AG08395 (cell line): ENCODE results near the gene NELFB.

Source experiments
- DNase-seq: peaks from one replicate; pipeline ENCODE4 v3.0.0; 2012; ENCODE audit warnings: mixed read lengths, low spot score

Gene NELFB

DNA sequence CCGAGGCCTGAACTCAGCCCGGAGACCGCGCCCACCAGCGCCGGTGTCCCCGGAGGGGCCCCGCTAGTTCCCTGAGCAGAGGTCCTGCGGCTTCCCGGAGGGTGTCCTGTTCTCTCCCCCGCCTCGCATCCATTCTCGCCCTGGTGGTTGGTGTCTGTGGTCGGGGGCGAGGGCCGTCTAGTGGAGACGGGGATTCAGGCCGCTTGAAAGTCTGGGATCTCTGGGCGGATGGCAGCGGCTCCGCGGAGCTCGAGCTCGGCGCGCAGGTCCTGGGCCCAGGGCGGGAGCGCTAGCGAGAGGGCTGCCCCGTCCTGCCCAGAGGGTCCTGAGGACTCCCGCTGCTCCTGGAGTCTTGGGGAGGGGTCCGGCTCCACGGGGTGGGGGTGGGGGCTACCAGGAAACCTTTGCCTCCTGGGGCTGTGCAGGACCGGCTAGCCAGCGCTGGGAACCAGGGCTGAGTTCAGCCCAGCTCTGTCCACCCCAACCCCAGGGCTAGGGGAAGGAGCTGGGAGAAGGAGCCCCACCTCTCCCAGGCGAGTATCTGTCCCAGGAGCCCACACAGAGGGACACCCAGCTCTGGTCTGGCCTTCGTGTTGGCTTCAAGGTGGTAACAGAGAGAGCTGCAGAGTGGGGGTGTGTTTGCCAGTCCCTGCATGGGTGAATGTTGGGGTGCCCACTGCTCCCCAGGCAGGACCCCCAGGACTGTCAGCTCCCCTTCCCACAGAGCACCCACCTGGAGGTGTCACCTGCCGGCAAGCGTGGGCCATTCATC is 26.4 kb downstream of the NELFB start:
- DNase-seq = no peak

DNA sequence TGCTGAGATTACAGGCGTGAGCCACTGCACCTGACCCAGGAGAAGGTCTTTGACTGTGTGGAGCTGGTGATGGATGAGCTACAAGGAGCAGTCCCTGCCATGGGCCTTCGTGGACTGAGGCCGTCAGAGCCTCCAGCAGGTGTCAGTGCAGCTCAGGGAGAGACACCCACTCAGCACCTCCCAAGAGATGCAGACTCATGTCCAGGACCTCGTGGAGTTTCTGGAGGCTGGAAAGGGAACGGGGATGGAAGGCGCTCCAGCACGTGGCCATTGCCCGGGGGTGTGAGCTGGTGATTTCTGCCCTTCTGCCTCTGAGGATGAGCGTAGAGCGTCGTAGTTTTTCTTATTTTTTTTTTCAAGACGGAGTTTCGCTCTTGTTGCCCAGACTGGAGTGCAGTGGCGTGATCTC is 31.9 kb downstream of the NELFB start:
- peak; percentile 82 for DNase-seq

DNA sequence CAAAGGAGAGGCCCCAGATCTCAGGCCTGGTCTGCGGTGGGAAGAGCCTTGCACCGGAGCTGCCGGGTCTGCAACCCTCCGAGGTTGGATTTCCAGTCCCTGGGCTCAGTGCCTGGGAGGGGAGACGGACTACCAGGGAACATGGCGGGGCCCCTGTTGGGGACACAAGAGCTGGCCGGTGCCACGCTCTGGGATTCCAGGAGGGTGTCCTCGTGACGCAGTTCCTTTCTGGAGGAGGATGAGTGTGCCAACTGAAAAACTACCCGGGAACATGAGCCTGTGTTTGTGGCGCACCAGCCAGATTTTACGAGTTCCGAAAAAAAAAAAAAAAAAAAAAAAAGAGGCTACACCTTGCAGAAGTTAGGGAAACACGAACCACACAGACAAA is 38.0 kb downstream of the NELFB start:
- DNase-seq = no peak

DNA sequence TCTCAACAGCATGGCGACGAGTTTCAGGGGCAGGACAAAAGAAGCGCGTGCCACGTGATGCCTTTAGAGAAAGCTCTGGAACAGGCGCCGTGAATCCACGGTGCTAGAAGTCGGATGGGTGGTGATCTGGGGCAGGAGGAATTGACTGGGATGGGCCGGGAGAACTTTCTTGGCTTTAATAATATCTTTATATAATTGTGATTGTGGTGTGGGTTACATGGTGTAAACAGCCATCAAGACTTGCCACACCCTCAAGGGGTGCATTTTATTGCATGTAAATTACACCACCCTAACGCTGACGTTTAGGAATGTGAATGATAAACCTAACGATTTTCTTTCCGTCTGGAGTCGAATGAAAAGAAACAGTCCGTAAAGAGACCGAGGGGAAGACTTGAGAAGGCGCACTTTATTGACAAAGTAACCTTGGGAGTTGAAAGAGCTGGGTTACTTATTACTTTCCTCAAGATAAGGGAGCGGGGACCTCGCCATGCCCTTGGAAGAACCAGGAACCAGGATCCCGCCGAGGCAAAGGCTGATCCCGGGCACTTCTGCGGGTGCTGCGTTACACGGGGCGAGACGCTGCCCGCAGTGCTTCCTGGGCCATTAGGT is 38.5 kb downstream of the NELFB start:
- DNase-seq = no peak

DNA sequence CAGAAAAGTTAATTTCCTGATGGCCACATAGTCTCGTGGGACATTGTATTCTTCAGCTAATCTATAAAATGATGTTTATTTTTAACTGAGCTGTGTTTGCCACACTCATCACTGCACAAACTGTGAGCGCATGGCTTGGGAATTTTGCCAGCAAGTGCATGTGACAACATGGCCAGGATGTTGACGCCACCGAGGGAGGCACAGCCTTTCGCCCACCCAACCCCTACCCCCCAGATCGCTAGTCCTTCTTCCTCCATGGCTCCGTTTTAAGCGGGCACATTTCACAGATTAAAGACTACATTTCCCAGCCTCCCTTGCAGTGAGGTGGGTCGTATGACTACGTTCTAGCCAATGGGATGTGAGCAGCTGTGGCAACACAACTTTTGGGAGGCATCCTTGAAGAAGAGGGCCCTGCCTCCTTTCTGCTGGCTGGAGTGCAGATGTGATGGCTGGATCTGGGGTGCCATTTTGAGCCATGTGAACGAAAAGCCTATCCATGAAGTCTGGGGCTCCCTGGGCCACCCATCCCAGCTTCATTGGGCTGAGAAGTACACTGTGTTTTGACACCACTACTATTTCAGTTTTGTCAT is 39.1 kb downstream of the NELFB start:
- no peak for DNase-seq

DNA sequence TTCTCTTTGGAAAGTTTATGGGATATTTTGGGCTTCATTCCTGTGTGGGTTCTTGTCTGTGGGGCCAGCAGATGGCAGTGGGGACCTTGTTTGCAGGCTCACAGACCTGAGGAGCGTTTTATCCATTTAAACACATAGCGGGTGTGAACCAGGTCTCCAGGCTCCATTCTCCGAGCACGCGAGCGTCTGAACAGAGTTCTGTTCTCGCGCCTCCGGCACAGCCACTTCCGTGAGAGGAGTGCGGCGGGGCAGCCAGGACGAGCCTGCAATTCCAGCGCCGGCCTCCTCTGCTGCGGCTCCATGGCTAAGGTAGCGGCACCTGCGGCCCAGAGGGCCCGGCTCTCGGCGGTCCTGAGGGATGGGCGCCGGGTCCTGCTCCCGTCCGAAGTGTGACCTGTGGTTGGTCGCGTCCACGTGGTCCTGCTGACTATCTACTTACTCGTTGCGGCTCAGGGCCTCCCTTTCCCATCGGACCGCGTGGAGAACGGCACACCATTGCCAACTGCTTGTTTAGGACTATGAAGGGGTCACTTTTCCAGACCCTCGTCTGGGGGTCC is 39.6 kb downstream of the NELFB start:
- peak; percentile 60 for DNase-seq

DNA sequence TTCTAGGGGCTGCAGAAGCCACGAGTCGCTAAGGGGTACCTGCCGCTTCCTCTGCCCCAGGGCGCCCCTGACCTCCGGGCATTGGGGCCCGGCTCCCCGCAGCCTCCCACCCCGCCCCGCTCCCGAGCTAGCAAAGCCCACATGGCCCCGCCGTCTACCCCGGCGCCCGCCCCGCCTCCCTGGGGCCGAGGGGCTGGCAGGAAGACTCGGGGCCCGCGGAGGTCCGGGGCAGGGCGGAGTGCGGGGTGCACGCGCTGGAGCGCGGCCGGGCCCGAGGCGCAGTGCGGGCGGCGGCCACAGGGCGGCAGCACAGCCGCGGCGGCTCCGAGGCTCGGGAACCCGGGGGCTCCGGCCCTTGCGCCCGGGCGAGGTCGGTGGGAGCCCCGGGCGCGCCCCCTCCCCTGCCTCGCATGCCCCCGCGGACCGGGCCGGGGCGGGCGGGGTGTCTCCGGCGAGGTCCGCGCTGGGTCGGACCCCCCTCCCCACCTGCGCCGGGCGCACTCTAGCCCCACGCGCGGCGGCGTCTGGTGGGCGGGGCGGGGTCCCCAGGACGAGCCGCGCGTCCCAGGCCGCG is 40.2 kb downstream of the NELFB start:
- peak; percentile 78 for DNase-seq

DNA sequence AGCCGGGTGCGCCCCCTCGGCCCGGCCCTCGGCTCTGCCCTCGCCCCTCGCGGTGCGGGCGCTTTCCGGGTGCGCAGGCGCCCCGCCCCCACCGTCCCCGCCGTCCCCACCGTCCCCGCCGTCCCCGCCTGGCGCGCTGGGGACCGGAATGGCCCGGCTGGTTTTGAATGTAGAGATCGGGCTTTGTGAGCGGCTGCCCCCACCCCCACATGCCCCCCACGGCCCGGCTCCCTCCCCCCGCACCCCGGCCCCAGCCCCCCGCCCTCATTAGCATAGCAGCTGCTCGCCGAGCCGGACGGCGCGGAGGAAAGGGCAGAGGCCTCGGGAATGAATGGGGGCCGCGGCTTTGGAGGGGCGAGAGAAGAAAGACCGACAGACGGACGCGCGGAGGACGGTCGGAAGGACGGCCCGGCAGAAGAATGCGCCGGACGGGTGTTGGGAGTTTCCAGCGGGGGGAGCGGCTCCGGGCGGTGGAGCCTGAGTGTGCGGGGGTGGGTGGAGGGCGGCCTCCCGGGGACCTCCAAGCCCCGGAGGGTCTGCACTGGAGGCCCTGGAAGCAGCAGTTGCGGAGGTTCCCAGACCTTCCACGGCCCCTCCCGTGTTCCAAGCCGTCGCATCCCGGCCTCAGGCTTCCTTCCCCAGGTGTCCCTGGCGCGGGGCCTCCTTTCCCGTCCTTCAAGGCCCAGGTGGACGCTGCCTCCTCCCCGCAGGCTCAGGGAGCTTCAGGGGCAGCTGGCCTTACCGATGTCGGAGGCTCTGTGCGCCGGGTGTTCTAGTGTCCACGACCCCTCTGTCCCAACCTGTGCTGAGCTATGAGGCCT is 40.9 kb downstream of the NELFB start:
- DNase-seq = no peak

DNA sequence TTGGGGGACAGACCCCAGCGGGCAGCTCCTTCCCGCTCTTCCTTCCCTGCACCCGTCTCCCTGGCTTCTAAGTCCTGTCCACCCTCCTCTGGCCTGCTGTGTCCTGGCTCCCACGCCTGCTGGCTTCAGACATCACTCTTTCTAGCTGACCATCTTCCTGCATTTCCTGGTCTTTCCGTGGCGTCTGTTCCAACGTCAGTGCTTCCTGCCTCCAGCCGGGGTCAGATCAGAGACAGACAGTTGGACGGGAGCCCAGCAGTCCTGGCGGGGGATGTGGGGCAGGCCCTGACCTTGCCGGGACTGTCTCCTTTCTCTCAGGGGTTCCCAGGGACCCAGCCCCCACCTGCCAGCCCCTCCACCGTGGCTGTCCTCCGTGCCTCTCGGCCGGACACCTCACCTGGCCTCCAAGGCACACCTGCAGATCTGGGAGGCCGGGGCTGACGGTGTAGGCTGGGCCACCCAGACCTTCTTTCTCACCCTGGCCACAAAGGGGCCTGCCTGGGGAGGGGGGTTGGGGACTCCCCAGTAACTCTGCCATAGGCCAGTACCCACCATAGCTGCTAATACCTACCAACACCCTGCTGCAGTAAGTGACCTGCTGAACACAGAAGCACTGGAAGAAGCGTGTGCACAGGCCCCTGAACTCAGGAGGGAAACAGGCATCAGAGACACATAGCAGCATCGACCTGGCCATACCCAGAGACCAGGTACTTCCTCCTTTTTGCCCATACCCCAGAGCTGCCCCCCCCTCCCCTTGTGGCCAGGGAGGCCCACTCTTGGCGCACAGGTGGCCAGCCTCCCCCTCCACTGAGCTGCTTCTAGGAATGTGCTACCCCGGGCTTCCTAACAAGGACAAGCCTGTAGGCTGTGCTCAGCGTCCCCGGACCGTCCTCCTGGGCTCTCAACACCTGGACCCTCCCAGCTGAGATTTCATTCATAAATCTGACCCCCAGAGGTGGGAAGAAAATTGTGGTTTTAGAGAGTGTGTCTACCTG is 41.8 kb downstream of the NELFB start:
- DNase-seq = no peak

DNA sequence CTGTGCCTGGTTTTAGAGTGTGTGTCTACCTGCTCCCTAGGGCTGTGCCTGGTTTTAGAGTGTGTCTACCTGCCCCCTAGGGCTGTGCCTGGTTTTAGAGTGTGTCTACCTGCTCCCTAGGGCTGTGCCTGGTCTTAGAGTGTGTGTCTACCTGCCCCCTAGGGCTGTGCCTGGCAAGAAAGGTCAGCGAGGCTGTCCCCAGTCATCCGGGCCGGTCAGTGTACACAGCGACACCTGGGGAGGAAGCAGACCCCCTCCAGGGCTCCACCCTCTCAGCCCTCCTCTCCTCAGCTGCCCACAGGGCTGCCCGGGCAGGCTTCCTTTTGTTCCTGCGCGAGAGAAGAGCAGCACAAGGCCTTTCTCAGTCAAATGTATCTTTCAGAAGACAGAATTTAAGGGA is 42.8 kb downstream of the NELFB start:
- DNase-seq = no peak

DNA sequence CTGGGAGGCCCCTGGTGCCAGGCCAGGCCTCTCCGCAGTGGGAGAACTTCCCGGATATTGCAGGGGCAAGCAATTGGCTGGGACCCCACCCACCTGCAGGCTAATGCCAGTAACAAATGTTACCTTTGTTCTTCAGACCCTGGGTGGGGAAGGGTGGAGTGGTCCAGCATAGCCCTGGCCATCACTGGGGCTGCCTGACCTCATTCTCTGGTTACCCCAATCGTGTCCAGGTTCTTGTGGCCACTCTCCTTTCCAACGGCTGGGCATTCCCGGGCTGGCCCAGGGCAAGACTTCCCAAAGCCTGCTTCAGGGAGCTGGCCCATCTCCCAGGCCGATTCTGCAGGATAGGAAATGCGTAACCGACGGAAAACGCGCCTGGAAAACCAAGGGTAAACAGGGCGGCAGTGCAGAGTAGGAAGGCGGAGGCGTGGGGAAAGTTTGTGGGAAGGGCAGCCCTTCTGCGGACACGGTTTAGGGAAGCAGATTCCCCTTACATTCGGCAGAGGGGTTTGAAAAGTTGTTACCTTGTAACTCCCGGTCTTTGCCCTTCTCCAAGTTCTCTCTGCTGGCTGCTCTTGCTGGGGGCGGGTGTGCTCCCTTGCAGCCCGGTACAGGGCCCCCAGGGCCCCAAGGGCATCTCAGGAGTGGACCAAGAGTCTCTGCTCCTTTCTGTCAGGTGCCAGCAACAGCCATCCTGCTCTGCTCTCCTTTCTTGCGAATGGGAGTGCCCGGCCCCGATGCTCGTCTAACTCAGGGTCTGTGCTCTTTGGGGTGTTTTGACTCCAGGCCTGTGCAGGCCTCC is 43.5 kb downstream of the NELFB start:
- DNase-seq = no peak

DNA sequence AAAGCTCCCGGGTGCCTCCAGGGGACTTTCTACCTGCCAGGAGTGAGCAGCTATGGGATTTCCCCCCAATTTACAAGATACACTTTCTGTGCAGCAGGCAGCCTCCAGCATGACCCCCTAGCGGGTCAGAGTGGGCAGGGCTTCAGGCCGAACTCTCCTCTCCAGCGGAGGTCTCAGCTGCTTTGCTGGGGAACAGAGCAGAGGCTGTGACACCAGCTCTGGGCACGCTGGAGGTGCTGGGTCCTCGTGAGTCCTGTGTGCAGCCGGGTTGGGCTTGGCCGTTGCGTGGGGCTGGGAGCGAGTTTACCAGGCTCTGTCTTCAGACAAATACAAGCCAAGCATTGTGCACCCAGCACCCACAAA is 44.1 kb downstream of the NELFB start:
- no peak for DNase-seq

DNA sequence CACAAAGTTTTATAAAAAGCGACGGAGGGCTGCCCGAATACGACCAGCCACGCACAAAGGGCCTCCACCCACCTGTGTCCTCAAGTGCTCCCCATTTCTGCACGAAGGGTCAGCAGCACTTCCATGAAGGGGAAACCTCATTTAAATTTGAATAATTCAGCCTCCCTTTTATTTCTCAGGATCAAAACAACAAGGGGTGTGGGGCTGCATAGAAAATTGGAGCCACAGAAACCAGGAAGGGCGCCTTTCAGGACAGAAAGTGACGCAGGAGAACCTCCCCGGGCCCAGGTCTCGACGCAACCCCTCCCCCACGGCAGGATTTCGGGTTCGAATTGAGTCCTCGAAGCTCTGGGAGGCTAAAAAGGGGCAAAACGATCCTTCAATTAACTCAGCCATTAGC is 44.8 kb downstream of the NELFB start:
- no peak for DNase-seq

DNA sequence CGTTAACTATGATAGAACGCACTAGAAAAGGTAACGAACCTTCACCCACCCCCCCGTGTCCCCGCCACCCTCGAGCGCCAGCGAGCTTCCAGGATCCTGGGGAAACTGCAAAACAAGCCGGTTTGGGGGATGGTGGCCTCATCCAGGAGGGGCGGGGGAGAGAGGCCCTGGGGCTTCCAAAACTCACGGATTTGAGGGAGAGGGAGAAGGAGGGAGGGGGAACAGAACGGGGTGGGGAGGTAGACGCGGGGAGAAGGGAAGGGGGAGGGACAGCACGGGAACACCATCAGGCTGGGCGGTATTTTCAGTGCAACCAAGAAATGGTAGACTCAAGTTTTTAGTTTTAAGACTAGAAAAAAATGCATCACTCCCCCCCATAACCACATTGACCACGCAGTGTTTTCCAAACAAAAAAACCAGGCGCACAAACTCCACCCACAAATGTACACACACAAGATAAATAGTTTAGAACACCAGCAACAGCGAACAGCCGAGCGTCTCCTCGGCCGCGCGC is 45.5 kb downstream of the NELFB start:
- DNase-seq = no peak

DNA sequence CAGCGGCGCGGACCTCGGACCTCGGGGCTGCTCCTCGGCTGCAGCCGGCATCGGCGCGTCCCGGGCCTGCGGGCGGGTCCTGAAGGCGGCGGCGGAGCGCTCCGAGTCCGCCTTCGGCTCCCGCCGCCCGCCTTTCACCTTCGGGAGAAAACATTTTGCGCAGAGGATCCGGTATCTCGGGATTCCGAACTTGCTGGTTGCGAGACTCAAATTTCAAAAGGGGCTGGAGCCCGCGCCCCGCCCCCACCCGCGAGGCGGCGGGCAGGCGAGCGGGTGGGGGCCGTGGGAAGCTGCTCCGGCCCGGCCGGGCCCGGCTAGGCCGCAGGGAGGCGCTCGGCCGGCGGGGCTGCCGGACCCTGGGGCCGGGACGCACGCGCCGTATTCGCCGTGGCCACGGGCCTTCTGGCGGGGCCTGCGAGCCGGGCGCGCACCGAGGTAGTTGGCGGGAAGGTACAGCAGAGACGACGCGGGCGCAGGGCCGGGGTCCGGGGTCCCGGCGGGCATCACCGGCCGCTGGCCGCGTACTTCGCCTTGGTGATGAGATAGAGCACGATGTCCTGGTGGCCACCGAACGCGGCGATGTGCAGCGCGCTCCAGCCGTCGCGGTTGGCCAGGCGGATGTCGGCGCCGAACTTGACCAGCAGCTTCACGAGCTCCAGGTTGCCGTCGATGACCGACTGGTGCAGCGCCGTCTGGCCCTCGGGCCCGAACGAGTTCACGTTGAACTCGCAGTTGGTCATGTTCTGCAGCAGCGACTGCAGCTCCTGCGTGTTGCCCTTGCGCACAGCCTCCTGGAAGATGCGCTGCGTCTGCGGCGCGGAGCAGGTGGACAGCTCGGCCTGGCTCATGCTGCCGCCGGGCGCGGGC is 46.2 kb downstream of the NELFB start:
- DNase-seq = no peak

DNA sequence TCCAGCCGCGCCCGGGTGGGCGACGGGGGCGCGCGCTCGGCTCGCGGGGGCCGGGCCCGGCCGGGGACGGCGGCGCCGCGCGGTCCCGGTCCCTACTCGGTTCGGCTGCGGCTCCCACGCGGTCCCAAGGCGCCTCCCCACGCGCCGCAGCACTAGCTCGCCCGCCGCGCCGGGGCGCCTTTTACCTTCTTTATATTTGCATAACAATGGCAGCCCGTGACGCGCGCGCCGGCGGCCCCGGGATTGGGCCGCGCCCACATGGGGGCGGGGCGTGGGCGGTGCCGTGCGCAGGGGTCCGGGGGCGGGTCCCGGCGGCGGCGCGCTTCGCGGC is 47.0 kb downstream of the NELFB start, which contains the start of gene NRARP:
Gene NRARP, minus strand, starts transcription at position 154 of the 331 bp plus-strand sequence. CDS start 343 bp downstream, outside the sequence.
- peak; percentile 83 for DNase-seq

DNA sequence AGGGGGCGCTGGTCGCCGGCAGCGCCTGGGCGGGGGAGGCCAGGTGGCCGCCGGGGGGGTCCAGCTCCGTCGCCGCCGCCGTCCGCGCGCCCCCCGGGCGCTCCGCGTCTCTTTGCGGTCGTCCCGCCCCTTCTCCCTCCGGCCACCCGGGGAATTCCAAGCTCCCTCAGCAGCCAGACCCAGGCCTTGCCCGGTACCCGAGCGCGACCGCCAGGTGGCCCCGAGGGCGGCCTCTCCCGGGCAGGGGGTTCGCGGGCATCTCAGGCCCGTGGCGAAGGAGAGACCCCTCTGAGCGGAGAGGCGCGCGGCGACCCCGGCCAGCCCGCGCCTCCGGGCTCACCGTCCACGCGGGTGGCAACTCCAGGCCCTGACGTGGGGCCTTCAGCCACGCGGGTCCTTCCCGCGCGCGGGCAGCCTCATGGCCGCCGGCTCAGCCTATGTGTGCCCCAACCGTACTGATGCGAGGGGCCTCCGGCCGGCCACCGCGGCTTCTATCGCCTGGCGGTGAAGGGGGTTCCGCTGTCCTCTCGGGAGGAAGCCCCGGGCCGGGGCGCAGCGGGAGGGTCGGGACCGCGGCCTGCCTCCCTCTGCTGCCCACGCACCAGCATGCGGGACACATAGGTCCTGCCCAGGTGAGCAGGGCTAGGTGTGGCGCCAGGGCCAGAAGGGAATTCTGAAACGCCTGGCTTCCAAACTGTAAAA is 47.5 kb downstream of the NELFB start:
- peak; percentile 77 for DNase-seq
